Measurements from ENCODE around the gene SNX30.

The SNX30 gene

DNA sequence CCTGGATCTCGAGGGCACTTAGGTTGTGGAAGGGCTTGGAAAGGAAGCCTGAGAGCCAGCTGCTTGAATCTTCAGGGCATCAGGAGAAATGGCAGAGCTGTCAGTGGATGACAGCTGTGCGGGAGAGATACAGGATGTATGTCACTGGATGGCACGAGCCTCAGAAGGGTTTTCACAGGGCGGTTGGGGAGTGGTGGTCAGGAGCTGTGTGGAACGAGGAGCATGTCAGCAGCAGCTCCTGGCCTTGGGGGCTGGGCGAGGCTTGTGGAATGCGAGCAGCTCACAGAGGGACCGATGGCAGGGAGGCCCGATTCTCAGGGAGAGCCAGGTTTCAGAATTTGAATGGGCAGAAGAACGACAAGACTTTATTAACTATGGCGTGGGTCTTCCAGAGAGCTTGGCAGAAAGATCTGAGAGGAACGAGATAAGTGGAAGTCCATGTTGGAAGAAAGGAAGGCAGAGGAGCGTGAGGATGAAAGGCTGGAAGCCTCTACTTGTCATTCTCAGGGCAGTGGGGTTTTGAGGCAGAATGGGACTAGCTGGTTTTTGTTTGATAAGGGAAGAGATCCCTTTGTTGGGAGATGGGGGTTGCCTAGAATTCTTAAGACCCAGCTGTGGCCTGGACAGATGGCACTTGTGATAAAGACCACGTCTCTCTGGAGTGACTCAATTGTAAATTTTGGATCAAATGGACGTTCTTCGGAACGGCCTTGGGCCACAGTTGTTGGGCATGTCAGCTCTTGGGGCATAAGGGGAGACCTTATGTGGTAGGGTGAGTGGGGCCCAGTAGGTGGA lies 60.3 kb downstream of the SNX30 start:
- in situ Hi-C loops (cut with MboI; ENCODE audit: low sequenced_read_pairs) = no loop called here

DNA sequence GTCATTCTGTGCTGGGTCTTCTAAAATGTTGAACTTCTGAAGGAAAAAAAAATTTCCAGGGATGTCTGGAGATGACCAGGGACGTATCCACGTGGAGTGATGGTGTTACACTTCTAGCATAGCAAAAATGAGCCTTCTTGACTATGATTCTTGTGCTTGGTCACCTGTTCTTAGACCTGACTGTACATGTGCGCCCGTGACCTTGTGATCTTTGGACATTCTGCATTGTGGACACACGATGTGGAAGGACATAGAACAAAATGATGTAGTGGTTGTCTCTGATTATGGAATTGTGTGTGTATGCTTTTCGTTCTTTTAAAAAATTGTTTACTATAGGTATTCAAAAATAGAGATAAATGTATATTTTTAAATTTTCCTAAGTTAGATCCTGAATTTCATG lies 61.0 kb downstream of the SNX30 start:
- in situ Hi-C loops (cut with MboI; ENCODE audit: low sequenced_read_pairs) = no loop called here

DNA sequence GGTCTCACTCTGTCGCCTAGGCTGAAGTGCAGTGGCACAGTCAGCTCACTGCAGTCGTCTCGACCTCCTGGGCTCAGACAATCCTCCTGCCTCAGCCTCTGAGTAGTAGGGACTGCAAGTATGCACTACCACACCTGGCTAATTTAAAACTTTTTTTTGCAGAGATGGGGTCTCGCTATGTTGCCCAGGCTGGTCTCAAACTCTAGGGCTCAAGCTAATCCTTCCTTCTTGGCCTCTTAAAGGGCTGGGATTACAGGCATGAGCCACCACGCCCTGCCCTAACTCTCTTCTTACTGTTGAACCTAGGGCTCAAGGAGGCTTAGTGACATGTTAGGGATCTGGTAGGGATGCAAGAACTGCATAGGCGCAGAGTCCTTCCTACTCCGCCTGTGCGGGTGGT lies 65.3 kb downstream of the SNX30 start:
- in situ Hi-C loops (cut with MboI; ENCODE audit: low sequenced_read_pairs) = no loop called here

DNA sequence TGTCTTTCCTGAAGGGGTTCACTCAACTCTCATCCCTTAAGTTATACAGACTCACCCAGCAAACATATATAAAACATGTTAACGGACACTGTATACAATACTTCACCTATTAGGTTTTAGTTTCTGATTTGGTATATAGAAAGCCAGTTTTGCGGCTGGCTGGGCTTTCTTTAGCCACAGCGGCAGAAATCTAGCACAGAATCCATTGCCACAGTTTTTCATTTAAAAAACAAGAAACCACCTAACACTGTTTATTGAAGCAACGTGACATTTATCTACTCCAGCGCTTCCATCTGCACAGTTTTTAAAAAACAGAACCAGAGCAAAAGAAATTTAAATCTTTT lies 67.3 kb downstream of the SNX30 start:
- in situ Hi-C loops (cut with MboI; ENCODE audit: low sequenced_read_pairs) = no loop called here

DNA sequence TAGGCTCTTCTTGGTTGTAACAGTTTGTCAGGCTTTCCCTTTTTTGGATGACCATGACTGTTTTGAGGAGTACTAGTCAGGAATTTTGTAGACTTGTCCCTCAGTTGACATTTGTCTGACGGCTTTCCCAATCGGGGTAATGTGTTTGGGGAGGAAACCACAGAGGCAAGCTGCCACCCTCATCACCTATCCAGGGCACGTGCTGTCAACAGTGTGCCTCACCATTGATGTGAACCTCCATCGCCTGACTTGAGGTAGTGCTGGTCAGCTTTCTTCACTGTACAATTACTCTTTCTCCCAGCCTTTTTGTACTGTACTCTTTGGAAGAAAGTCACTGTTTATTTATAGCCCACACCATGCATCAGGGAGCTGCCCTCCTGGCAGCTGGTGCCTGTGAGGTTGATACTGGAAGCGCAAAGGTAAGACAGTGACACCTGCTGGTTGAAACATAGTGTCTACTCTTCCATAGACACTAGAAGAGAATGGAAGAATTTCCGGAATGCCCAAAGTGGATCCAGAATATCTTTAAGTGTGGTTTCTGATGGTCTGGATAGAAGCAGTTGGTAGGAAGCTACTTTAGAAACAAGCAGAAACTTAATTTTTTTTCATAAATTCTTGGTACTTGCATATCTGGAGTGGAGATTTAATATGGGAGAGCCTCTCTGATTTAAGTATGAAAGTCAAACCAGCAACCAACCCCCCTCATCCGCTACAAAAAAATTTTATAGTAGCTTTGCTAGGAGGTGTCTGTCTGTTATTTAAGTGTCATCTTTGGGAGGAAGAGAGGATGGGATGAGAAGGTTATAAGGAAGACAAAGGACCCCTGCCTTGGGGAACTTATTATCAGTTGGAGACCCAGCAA lies 69.3 kb downstream of the SNX30 start:
- in situ Hi-C loops (cut with MboI; ENCODE audit: low sequenced_read_pairs) = no loop called here

DNA sequence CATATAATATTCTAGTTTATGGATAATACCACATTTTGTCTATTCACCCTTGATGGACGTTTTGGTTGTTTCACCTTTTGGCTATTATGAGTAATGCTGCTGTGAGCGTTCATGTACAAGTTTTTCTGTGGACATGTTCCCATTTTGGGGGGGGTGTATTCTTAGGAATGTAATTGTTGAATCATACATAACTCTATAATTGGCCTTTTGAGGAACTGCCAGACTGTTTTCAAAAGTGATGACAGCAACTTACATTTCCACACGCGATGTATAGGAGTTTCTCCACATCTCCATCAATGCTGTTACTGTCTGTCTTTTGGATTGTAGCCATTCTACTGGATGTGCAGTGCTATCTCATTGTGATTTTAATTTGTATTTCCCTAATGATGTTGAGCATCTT lies 70.3 kb downstream of the SNX30 start:
- in situ Hi-C loops (cut with MboI; ENCODE audit: low sequenced_read_pairs) = no loop called here

DNA sequence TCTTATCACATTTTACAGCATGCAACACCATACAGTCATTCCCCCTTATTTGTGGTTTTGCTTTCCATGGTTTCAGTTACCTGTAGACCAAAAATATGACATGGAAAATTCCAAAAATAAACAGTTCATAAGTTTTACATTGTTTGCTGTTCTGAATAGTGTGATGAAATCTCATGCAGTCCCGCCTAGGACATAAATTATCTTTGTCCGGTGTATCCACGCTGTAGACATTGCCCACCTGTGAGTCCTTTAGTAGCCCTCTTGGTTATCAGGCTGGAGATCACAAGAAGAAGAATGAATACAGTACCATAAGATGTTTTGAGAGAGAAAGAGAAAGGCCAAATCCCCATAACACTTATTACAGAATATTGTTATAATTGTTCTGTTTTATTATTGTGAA lies 72.1 kb downstream of the SNX30 start:
- in situ Hi-C loops (cut with MboI; ENCODE audit: low sequenced_read_pairs) = no loop called here

DNA sequence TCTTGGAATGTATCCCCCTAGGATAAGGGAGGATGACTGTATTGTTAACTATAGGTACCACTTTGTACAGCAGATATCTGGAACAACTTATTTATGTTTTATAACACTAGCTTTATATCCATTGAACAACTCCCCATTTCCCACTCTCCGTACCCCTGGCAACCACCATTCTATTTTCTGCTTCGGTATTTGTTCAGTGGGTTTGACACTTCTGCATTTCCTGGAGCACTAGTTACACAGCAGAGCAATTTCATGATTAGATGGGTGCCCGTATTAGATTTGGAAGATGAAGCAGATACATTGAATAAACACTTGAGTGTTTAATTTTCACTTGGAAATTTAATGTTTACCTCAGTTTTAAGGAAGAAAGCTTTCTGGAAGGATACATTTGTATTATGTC lies 72.7 kb downstream of the SNX30 start:
- in situ Hi-C loops (cut with MboI; ENCODE audit: low sequenced_read_pairs) = no loop called here

DNA sequence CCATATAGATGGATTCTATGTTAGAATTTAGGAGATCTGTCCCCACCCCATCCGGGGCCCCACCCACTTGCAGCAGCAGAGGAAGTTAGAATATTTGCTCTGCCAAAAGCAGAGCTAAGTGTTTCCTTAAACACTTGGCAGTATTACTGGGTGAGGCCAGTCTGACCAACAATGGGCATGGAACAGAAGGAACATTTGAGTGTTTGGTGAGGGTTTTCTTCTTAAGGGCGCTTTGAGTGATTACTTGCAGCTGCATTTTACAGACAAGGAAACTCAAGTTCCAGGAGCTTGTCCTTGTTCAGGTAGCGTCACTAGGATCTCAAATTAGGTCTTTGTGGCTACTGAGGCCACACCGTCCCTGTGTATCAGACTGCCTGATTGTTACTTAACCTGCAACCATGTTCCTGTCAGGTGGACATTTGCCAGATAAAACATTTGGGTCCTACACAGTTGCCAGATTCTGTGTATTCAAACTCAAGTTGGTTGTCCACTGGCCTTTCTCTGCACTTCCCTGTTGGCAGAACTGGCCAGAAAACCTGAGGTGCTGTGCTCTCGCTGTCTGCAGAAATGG lies 80.8 kb downstream of the SNX30 start:
- in situ Hi-C loops (cut with MboI; ENCODE audit: low sequenced_read_pairs) = loop anchor here (10.0 kb wide), 1 partner anchor 53 kb away; no protein-coding TSS in a partner anchor

DNA sequence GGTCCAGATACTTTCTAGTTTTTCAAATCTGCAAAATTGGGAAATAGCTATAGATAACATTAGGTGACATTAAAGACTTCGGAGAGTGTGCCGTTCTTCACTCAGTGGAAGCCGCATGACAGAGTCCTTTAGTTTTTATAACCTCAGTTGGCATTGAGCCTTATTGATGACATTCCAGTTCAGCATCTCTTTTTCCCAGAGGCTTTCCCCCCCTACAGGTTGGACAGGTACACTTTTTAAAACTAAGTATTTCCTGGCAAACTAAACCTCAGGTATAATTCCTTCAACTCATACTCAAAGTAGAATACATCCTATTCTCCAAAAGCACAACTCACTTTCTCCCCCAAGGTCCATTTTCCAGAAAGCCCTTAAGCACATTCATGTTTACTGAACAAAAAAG lies 81.4 kb downstream of the SNX30 start:
- in situ Hi-C loops (cut with MboI; ENCODE audit: low sequenced_read_pairs) = loop anchor here (10.0 kb wide), 1 partner anchor 53 kb away; no protein-coding TSS in a partner anchor

DNA sequence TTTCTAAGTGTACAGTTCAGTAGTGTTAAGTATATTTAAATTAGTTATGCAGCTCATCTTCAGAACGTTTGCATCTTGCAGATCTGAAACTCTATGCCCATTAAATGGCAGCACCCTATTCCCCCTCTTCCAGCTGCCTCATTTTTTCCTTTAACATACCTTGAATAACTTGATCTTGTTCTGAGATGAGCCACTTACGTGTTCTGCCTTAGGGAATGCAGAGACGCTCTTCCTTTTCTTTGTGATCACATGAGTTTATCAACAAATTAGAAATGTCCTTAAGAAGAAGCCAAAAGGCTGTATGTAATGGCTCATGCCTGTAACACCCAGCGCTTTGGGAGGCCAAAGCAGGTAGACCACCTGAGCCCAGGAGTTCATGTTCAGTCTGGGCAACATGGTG lies 82.5 kb downstream of the SNX30 start:
- in situ Hi-C loops (cut with MboI; ENCODE audit: low sequenced_read_pairs) = loop anchor here (10.0 kb wide), 1 partner anchor 52 kb away; no protein-coding TSS in a partner anchor

DNA sequence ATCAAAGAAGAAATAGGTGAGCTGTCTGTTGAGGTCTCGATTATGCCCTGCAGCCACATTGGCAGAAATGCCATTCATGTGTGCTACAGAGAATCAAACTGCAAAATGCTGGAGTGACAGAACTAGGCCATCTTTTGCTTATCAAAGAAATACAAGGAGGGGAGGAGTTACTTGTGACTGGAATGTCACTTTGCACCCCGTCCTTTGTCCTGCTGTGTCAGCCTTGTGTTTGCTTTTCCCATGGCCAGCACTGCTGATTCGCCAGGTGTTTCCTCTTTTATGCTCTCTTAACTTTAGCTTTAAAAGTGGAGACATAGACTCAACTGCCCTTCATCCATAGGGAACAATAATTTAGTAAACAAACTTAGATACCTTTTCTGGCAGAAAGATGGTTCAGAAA lies 85.8 kb downstream of the SNX30 start:
- in situ Hi-C loops (cut with MboI; ENCODE audit: low sequenced_read_pairs) = loop anchor here (10.0 kb wide), 1 partner anchor 48 kb away; no protein-coding TSS in a partner anchor

DNA sequence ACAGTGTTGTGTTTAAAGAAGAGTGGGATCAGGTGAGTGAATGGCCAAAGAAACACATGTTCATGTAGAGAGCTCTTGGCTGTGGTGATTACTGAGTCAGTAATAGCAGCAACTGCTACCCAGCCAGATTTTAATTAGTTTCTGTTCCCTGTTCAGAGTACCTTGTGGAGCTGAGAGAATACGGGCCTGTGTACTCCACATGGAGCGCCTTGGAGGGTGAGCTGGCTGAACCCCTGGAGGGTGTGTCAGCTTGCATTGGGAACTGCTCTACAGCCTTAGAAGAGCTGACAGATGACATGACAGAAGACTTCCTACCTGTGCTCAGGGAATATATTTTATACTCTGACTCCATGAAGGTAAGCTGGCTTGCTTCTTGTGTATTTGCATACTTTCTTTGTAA lies 87.8 kb downstream of the SNX30 start:
- in situ Hi-C loops (cut with MboI; ENCODE audit: low sequenced_read_pairs) = loop anchor here (10.0 kb wide), 1 partner anchor 46 kb away; no protein-coding TSS in a partner anchor

DNA sequence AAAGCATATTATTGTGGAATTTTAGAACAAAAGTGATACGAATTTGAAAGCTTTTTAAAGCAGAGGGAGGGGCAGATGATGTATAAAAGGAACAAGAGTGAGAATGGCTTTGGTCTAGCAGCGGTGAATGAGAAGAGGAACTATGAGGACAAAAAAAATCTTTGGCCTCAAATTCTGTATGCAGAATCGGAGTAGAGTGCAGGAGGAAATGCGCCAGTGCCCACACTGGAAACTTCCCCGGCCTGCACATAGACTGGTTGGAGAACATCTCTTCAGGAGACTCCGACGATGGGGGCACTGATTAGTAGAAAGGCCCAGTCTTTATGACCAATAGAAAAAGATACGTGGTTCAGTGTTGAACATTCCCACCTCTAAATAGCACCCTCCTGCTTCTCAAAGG lies 88.8 kb downstream of the SNX30 start:
- in situ Hi-C loops (cut with MboI; ENCODE audit: low sequenced_read_pairs) = loop anchor here (10.0 kb wide), 1 partner anchor 45 kb away; no protein-coding TSS in a partner anchor

DNA sequence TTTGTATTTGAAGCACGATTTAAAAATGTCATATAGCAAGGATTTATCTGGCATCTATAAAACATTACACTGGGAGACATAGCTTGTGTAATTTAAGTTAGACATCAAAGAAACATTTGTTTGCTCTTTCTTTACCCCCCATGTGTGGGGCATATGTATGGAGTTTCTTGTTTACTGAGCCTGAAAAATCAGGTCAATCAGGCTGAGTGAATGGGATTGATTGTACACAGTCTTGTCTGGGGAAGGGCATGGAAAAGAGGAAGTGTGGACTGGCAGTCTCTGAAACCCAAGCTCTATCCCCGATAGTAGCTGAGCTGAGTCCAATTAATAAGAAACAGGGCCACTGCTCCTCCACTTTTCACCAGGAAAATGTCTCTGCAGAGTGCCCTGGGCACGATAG lies 90.7 kb downstream of the SNX30 start:
- in situ Hi-C loops (cut with MboI; ENCODE audit: low sequenced_read_pairs) = no loop called here

DNA sequence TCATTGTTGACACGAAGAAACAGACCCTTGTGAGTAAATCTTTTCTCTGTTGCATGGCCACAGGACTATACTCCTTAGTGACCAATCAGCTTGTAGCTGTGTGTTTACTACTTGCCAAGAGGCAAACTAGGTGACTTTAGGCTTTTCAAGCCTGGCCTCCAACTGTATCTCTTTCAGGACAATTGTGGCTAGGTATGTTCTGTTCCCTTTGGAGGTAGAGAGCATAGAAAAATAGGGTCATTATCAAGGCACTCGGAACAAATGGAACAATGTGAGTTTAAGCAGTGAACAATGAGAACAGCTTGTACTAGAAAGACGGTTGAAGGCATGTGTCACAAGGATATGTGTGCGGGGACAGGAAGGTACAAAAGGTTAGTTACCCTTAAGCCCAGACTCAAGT lies 92.0 kb downstream of the SNX30 start:
- in situ Hi-C loops (cut with MboI; ENCODE audit: low sequenced_read_pairs) = no loop called here

DNA sequence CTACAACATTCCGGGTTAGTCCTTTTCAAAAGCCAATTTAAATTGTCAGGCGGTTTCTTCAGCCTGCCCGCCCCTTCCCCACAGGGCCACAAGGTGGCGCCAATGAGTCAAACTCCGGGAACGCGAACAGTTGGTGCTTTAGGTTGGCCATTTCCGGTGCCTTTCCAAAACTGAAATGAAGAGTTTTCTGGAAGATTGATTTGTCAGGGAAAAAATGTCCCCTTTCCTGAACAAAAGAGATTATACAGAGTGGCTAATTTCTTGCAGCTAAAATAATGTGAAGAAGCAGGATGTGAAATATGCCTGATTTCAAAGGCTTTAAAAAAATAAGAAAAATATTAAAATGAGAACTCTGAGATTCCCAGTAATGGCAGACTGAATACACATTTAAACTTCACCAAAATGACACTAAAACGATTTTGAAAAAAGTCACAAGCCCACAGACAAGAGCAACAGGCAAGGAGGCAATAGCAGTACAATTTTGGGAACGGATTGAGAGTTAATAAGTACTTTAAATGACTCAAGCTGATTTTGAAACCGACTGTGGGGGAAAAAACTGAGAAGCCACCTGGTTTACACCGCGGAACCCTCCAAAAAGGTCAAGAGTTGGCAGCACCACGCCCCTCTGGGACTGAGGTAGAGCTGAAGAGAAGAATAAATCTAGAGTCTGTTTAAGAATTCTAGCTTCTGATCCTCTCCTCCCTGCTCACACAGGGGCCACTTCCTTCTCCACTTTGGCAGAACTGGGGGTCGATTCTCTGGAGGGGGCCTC lies 94.4 kb downstream of the SNX30 start:
- in situ Hi-C loops (cut with MboI; ENCODE audit: low sequenced_read_pairs) = no loop called here

DNA sequence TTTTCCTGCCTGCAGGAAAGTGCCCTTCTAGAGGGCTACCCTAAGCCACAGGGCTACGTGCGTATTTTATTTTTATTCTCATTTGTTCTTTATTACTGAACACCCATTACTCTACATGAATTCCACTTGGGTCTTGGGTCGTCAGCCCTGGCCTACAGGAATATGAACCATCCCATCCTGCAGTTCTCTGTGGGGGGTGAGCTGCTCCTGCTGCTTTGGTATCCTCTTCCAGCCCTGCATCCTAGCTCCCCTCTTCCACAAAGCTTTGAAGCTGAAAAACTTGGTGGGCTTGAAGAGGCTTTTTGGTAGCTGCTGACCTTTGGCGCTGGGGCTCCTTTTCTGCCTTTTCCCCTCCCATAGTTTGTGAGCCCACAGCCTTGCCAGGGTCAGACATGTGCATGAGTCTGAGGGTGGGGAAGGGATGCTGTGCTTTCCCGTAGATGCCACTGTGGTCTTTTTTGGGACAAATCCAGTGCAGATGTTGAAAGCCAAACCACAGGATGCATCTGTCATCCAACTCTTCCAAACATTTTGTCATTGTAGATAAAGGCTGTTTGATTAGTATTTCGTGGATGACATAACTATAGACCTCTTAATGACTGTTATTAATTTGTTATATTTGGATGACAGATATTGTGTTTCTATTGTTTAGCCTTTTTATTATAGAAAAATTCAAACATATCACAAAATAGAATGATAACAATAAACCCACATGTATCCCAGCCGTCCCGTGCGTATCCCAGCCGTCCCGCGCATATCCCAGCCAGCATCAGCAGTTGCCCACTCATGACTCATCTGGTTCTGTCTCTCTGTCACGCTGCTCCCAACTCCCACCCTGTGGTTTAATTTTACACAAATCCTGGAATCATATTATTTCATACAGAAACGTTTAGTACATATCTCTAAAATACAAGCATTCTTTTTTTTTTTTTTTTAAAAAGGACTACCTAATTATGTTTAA lies 96.2 kb downstream of the SNX30 start:
- in situ Hi-C loops (cut with MboI; ENCODE audit: low sequenced_read_pairs) = no loop called here

DNA sequence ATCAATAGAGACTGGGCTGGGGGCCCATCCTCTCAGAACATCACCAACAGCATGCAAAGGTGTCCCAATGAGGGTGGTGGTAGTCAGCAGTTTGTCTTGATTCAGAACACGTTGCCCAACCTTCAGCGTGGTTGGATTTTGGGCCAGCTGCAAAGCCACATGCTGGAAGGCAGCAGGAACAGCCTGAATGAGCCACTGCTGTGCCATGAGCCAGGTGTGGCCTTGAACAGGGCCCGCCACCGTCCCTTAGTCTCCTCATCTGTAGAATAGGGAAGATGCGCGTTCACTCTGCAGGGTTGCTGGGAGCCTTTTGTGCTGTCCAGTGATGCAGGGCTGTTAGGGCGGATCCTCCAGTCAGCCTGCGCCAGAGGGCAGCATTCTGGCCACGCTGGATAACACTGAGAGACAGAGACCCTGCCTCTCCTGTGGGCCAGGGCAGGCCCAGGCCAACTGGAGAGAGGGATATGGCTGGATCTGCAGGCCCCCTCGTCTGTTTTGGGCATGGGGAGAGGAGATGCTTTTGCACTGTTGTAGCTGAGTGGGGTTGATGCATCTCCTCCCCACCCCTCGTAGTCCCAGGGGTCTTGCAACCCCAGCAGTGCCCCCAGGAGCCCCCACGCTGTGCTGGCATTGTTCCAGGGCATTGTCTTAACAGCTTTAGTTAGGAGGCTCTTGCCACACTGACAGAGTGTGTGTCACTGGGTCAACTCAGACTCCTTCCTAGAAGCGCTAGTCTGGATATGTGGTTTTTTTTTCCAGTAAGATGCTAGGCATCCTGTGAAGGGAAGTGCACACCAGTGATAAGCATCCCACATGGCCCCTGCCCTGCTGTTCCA lies 98.0 kb downstream of the SNX30 start:
- in situ Hi-C loops (cut with MboI; ENCODE audit: low sequenced_read_pairs) = no loop called here
